WTC11 (cell line): Measurements from ENCODE around the gene TANGO2.

Source experiments
- ESRRA ChIP-seq: sonication (generic); formaldehyde crosslinking; IDR thresholded peaks from 2 replicates; pipeline ENCODE4 v1.8.1; 2022; ENCODE audit warnings: mild to moderate bottlenecking, missing genetic modification reagents, borderline replicate concordance
- FOXJ3 ChIP-seq: sonication (generic); formaldehyde crosslinking; IDR thresholded peaks from 2 replicates; pipeline ENCODE4 v1.9.0; 2021; ENCODE audit warnings: missing genetic modification reagents, mild to moderate bottlenecking, borderline replicate concordance
- ZBTB21 ChIP-seq: sonication (generic); formaldehyde crosslinking; IDR thresholded peaks from 2 replicates; pipeline ENCODE4 v1.8.1; 2023; ENCODE audit warnings: mild to moderate bottlenecking, missing genetic modification reagents, borderline replicate concordance
- ZNF317 ChIP-seq: sonication (generic); formaldehyde crosslinking; IDR thresholded peaks from 2 replicates; pipeline ENCODE4 v1.8.1; 2023; ENCODE audit warnings: low read depth, mild to moderate bottlenecking, moderate library complexity, missing genetic modification reagents, borderline replicate concordance
- TF ChIP-seq, protein P1 (sequence below): fragments of 200-600 bp; IDR thresholded peaks from 2 replicates; pipeline ENCODE4 v1.8.0; 2022; ENCODE audit warnings: antibody characterized with exemption
- TF ChIP-seq, protein P2 (sequence below): fragments of 250-450 bp; sonication (Bioruptor Pico); IDR thresholded peaks from 2 replicates; pipeline ENCODE4 v2.1.2; 2022; ENCODE audit warnings: mild to moderate bottlenecking, moderate library complexity
- TF ChIP-seq, protein P3 (sequence below): sonication (generic); formaldehyde crosslinking; IDR thresholded peaks from 2 replicates; pipeline ENCODE4 v1.8.1; 2022; ENCODE audit warnings: low read depth, mild to moderate bottlenecking, moderate library complexity, missing genetic modification reagents, borderline replicate concordance

GRCh38 chr22:20001082-20001638, 19.8 kb upstream of the TANGO2 start:
- TF ChIP-seq, protein P1, sequence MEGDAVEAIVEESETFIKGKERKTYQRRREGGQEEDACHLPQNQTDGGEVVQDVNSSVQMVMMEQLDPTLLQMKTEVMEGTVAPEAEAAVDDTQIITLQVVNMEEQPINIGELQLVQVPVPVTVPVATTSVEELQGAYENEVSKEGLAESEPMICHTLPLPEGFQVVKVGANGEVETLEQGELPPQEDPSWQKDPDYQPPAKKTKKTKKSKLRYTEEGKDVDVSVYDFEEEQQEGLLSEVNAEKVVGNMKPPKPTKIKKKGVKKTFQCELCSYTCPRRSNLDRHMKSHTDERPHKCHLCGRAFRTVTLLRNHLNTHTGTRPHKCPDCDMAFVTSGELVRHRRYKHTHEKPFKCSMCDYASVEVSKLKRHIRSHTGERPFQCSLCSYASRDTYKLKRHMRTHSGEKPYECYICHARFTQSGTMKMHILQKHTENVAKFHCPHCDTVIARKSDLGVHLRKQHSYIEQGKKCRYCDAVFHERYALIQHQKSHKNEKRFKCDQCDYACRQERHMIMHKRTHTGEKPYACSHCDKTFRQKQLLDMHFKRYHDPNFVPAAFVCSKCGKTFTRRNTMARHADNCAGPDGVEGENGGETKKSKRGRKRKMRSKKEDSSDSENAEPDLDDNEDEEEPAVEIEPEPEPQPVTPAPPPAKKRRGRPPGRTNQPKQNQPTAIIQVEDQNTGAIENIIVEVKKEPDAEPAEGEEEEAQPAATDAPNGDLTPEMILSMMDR: no peak
- TF ChIP-seq FOXJ3 (no peak), ZNF317 (CRISPR knock-in tag) (no peak), ZBTB21 (CRISPR knock-in tag) (no peak), ESRRA (CRISPR knock-in tag) (no peak)
- TF ChIP-seq, protein P2, sequence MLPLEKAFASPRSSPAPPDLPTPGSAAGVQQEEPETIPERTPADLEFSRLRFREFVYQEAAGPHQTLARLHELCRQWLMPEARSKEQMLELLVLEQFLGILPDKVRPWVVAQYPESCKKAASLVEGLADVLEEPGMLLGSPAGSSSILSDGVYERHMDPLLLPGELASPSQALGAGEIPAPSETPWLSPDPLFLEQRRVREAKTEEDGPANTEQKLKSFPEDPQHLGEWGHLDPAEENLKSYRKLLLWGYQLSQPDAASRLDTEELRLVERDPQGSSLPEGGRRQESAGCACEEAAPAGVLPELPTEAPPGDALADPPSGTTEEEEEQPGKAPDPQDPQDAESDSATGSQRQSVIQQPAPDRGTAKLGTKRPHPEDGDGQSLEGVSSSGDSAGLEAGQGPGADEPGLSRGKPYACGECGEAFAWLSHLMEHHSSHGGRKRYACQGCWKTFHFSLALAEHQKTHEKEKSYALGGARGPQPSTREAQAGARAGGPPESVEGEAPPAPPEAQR (CRISPR knock-in tag): no peak
- TF ChIP-seq, protein P3, sequence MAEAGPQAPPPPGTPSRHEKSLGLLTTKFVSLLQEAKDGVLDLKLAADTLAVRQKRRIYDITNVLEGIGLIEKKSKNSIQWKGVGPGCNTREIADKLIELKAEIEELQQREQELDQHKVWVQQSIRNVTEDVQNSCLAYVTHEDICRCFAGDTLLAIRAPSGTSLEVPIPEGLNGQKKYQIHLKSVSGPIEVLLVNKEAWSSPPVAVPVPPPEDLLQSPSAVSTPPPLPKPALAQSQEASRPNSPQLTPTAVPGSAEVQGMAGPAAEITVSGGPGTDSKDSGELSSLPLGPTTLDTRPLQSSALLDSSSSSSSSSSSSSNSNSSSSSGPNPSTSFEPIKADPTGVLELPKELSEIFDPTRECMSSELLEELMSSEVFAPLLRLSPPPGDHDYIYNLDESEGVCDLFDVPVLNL (CRISPR knock-in tag): no peak
